DND-41 (cell line): ENCODE data around the gene SPATC1L.
"Not testable (repeated sequence)": the region's sequence is repeated elsewhere in the genome, so short reads cannot be mapped to it uniquely, and the experiment has no call there.

Source experiments
- ATAC-seq: fragments of 200-7000 bp; cut with Tn5 transposase; 3 replicates; pipeline ENCODE4 v1.9.1; 2021; ENCODE audit warnings: low read depth; ENCODE audit not compliant: insufficient read depth
- DNase-seq: peaks from one replicate; pipeline ENCODE4 v3.0.0-alpha.2; 2020
- H2AFZ ChIP-seq: 2 replicates; pipeline ENCODE4 v1.6.0; 2012; ENCODE audit warnings: low read depth, low read length
- H3K27ac ChIP-seq: 2 replicates; pipeline ENCODE4 v1.5.1; 2012; ENCODE audit warnings: low read length, inconsistent platforms
- H3K27me3 ChIP-seq: fragments of 200-600 bp; sonication (generic); 2 replicates; pipeline ENCODE4 v1.6.0; 2012; ENCODE audit warnings: low read length, mild to moderate bottlenecking, inconsistent platforms; ENCODE audit not compliant: insufficient read depth, poor library complexity
- H3K36me3 ChIP-seq: 2 replicates; pipeline ENCODE4 v1.5.1; 2012; ENCODE audit warnings: low read length, inconsistent platforms; ENCODE audit not compliant: insufficient read depth
- H3K4me1 ChIP-seq: 2 replicates; pipeline ENCODE4 v1.5.1; 2012; ENCODE audit warnings: mild to moderate bottlenecking, low read length; ENCODE audit not compliant: insufficient read depth
- H3K4me2 ChIP-seq: 2 replicates; pipeline ENCODE4 v1.6.0; 2012; ENCODE audit warnings: mild to moderate bottlenecking, moderate library complexity, low read length, inconsistent platforms; ENCODE audit not compliant: insufficient read depth
- H3K4me3 ChIP-seq, 2 experiments: fragments of 200-600 bp in 1 of 2; shearing (Covaris generic) in 1 of 2; 2 replicates each; pipeline ENCODE4 v1.5.1; 2012 to 2016; ENCODE audit warnings: inconsistent platforms in 2 of 2, low read length in 2 of 2, mild to moderate bottlenecking in 2 of 2, low read depth in 1 of 2, moderate library complexity in 1 of 2
- H3K79me2 ChIP-seq: 2 replicates; pipeline ENCODE4 v1.6.0; 2012; ENCODE audit warnings: low read length, inconsistent platforms; ENCODE audit not compliant: insufficient read depth
- H3K9ac ChIP-seq: 2 replicates; pipeline ENCODE4 v1.6.0; 2012; ENCODE audit warnings: low read depth, mild to moderate bottlenecking, inconsistent platforms, low read length, moderate library complexity
- H3K9me3 ChIP-seq: 2 replicates; pipeline ENCODE4 v1.5.1; 2012; ENCODE audit warnings: low read length, moderate library complexity, mild to moderate bottlenecking, inconsistent platforms; ENCODE audit not compliant: insufficient read depth, severe bottlenecking
- H4K20me1 ChIP-seq: 2 replicates; pipeline ENCODE4 v1.6.0; 2012; ENCODE audit warnings: low read length; ENCODE audit not compliant: insufficient read depth
- CTCF ChIP-seq: IDR thresholded peaks from 2 replicates; pipeline ENCODE4 v1.5.1; 2012; ENCODE audit warnings: borderline replicate concordance, low read length, moderate library complexity, mild to moderate bottlenecking; ENCODE audit not compliant: poor library complexity, severe bottlenecking; ENCODE audit errors: extremely low read depth
- EZH2 ChIP-seq: IDR thresholded peaks from 3 replicates; pipeline ENCODE4 v1.6.1; 2012; ENCODE audit warnings: borderline replicate concordance, low read depth, mild to moderate bottlenecking, moderate library complexity, low read length, inconsistent platforms; ENCODE audit not compliant: severe bottlenecking

The SPATC1L gene

GRCh38 chr21:46142582-46143473, 41.4 kb downstream of the SPATC1L start:
- Histone ChIP-seq H3K4me1 (peaks cover 7% of the 10 kb centered on the region; the same call in 1 of the 2 replicates), H3K9ac (no peak overlapping the region), H3K36me3 (no peaks in the 10 kb centered on the region), H3K27me3 (no peaks in the 10 kb centered on the region), H3K79me2 (no peaks in the 10 kb centered on the region), H2AFZ (no peak overlapping the region), H3K9me3 (no peaks in the 10 kb centered on the region), H3K4me2 (no peak overlapping the region), H3K4me3 (no peak overlapping the region), H3K27ac (no peak overlapping the region), H4K20me1 (no peaks in the 10 kb centered on the region)
- peak; percentile 29 for DNase-seq
- TF ChIP-seq CTCF (no peak), EZH2 (no peak)
- ATAC-seq, result no peak

- Histone ChIP-seq H3K4me1 (peaks cover 7% of the 10 kb centered on the region; the same call in 1 of the 2 replicates), H3K79me2 (no peaks in the 10 kb centered on the region), H3K27me3 (no peaks in the 10 kb centered on the region), H3K27ac (no peak overlapping the region), H3K9ac (no peak overlapping the region), H2AFZ (no peak overlapping the region), H3K36me3 (no peaks in the 10 kb centered on the region), H4K20me1 (no peaks in the 10 kb centered on the region), H3K4me3 (no peak overlapping the region), H3K4me2 (no peak overlapping the region), H3K9me3 (no peaks in the 10 kb centered on the region)
- ATAC-seq (no peak), DNase-seq (no peak)
- TF ChIP-seq CTCF (no peak), EZH2 (no peak)
Measured at GRCh38 chr21:46141767-46142581, 42.3 kb downstream of the SPATC1L start.

- not testable (repeated sequence) for H3K27ac ChIP-seq, H3K4me2 ChIP-seq, H3K27me3 ChIP-seq, H3K9ac ChIP-seq, DNase-seq, H2AFZ ChIP-seq, H3K36me3 ChIP-seq, H3K4me3 ChIP-seq, H3K9me3 ChIP-seq, H3K4me1 ChIP-seq, ATAC-seq, H3K79me2 ChIP-seq, H4K20me1 ChIP-seq
Measured at GRCh38 chr21:46140352-46141003, 43.8 kb downstream of the SPATC1L start.
